DMS53 (cell line): Measurements from ENCODE around the gene DNM3.
A peak's percentile ranks its signal among the peaks of the same experiment; 100 is the strongest.

ENCODE experiments used
- DNase-seq: peaks from one replicate; lab custom pipeline; 2025; lab: John Stamatoyannopoulos, UW

Gene DNM3

DNA sequence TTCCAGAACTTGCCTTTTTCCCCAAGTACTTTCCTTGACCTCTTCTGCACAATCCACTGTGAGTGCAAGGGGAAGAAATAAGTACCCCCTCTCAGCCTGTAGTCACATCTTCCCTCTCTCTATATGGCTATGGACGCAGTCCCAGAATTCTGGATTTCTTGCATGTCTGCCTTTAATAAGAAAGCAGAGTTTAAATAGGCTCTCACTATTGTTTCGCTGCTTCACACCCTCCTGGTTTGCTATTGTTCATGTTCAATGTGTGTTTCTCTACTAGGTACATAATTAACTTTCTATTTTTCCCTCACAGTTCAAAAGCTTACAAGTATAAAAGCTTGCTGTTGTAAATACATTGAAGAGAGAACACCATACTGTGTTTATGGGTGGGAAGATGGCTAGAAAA lies 397.7 kb downstream of the DNM3 start:
- no peak for DNase-seq

DNA sequence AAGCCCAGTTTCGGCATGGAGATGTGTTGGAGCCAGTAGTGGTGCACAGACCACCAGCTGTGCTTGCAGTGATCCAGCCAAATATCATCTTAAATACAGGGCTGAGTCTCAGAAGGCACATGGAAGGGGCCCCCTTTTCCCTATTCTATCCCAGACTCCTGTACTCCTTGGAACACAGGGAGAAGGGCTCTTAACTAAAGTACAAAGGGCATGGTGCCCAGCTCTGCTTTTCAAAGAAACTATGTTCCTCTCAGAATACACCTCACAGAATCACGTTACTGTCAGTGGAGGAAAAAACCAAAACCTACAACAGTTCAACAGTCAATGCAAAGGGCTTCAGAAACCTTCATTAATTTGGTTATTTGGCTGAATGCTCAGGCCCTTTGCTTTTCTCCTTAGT lies 398.6 kb downstream of the DNM3 start:
- no peak for DNase-seq

DNA sequence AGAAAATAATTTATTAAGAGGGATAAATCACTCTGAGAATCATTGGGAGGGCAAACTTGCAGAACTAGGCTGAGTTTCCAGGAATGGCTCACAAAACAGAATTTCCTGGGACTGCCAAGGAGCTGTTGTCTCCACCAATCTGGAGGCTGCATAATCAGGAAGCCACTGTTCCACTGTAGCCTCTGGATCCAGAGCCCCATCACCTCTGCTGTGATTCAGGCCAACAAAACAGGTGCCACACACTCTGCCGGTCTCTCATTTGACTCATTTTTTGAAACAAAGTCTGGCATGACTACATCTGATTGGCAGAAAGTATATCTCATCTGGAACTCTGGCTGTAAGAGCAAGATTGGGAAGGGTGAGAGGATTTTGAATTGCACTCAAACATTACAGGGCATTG lies 400.2 kb downstream of the DNM3 start:
- DNase-seq: no peak

DNA sequence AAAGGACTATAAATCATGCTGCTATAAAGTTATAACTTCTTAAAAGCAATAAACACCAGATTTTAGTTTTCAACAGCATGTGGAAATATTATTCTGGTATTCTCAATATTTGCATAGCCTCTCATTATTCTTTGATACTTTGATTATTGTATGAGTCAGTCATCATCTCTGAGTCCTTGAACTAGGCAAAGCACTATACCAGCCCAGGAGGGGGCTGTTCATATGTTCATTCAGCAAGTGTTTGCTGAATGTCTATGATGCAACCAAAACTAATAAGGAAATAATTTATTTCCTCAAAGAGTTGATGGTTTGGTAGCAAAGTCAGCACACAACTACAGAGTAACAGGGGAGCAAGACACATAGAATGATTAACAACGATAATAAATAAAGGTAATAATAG lies 403.6 kb downstream of the DNM3 start:
- DNase-seq: peak; percentile 43

- peak; percentile 13 for DNase-seq
These were observed 404.5 kb downstream of the DNM3 start for GRCh38 chr1:172245788-172246187.

- DNase-seq: no peak
These were observed 405.5 kb downstream of the DNM3 start for GRCh38 chr1:172246521-172247390.

DNA sequence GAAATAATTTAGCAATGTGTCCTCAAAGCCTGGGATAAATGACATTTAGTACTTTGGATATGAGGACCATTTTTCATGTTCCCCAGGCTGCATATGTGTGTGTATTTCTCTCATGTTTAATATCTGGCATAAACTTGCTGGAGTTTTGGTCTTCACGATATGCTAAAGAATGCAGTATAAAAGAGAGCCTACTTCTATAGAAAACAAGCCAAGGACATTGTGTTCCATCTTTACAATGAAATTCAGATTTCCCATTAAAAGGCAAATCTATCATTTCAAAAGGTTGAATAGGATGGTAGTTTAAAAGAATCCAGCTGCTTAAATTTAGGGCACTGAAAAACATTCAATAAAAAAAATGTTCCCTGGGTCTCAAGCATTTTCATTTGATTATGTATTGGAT lies 410.2 kb downstream of the DNM3 start:
- no peak for DNase-seq

GRCh38 chr1:172252321-172252720 lies 411.0 kb downstream of the DNM3 start:
- DNase-seq: no peak

DNA sequence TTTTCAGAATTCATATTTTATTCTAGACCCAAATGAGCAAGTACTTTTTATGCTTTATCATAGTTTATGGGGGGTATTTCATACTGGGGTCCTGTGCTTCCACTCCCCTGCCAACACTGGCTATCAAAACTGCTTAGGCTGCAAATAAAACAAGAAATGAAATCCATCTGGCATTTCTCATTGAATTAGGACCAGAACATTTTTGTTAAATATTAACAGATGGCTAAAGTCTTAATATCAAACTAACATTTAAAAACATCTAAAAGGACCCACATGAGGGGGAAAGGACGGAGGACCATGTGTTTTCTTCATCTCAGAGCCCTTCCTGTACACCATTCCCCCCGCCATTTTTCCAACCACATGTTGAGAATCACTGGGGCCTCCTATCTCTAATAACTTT lies 411.7 kb downstream of the DNM3 start:
- no peak for DNase-seq

DNA sequence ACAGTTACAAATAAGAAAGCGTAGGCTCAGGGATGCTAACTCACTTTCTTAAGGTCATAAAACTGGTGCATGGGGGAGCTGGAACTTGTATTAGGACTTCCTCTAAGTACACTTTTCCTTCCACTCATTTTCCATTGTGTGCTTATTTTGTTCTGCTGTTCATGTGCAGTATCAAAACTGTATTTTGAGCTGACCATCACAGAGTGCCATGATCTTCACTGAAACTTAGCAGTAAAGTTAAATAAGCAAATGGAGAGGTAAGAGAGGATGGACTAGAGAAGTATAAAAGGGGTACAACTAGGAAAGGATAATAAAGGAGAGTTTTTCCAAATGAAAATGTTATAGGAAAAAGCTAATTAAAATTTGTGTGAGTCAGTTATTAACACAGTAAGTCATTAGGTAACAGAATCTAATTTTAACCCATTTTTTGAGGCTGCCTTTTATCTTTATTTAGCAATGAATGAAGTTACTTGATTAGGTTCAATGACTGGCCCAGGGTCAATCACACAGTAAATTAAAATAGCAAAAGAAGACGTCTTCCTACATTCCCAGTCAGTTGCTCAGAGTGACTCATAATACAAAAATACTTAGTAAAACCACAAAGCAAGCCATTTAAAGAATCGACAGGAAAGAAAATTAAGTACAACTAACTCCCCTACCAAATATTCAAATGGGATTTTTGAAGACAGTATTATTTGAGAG lies 413.4 kb downstream of the DNM3 start:
- peak; percentile 15 for DNase-seq

- peak; percentile 34 for DNase-seq
These were observed 413.9 kb downstream of the DNM3 start for GRCh38 chr1:172255223-172255560.

DNA sequence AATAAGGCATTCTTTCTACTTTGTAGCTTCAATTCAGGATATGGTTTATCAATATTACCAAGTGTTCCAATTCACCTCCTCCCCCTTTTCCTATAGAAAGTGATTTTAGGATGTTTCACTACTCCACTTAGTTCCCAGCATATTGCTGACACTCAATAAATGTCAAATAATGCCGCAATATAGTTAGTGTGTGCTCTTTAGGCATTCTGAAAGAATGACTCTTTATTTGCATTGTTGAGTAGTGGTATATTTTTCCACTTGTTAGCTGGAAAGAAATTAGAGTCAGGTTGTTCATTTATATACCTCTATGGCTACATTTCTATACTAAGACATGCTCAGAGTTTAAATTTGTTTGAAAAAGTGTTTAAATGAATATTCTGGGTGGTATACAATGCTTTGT lies 424.6 kb downstream of the DNM3 start:
- DNase-seq: no peak

DNA sequence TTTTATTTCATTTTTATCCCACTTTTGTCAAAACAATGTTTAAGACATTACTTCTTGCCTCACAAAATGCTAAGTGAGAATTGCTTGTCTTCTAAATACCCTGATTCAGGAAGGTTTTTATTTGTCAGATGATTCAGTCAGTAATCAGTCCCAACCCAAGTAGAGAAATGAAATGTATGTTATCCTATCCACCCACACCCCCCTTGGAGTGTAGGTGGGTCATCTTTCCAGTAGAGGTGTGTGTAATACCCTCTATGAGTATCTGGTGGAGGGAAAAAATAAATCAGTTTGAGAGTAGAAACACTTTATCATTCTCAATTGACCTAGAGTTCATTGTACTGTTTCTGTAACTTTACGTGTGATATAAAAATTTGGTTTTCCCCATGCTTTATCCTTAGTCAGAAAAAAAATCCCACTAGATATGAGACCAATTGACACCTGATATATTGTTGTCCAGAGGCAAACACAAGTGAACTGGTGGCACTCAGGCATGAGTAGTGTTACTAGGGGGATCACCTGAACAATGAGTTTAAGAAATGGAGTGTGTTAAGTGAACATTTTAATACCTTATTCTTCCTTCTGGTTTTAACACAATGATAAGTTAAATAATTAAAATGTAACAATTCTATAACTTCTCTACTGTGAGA lies 425.4 kb downstream of the DNM3 start:
- peak; percentile 5 for DNase-seq

DNA sequence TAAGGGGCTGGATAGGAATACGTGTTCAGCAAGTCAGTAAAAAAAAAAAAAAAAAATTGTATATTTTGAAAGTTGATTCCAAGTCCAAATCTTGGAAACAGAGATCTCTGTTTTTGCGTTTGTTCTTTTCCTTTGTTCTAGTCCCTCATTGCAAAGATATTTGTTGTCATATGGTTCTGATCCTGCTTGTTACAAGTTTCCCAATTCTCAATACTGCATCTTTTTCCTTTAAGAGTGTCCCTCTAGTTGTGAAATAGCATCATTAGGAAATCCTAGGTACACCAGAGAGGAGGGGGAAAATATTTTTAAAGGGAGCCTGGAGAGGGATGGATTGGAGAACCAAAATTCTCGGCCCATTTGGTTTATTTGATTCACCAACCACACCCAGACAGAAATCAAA lies 426.9 kb downstream of the DNM3 start:
- no peak for DNase-seq

DNA sequence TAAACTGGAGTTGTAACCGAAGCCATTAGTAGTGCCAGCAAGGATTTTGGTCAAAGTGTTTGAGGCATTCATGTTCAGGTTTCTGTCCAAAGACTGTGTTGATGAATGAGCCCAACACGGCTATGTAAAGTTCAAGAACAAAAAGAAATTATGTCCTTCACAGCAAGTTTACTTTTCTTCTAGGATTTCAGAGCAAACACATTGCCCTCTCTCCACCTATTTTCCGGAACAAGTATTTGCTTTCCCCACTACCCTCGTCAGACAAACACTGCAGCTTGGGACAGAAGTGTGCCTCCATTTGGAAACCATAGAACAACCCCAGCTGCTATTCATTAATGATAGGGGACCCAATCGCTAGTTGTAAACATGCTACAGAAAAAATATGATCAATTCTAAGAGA lies 427.8 kb downstream of the DNM3 start:
- DNase-seq: peak; percentile 72

GRCh38 chr1:172269644-172270043 lies 428.3 kb downstream of the DNM3 start:
- DNase-seq: peak; percentile 37

DNA sequence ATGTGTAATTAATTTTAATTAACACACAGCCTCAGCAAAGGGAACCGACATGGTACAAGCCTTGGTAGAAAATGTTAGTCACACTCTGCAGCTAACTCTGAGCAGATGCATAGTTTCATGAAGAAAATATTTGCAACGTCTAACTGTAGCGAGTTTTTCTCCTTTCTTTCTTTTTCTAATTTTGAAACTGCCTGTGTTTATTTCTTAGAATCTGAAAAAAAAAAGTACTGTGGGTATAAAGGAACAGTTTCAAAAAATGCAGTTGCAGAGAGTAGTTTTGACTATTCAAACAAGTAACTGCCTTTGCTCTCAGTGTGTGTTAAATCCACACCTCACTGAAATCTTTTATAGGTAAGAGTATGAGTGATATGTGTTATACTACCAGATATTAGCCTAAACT lies 429.3 kb downstream of the DNM3 start:
- no peak for DNase-seq

GRCh38 chr1:172272087-172272486 lies 430.8 kb downstream of the DNM3 start:
- no peak for DNase-seq

DNA sequence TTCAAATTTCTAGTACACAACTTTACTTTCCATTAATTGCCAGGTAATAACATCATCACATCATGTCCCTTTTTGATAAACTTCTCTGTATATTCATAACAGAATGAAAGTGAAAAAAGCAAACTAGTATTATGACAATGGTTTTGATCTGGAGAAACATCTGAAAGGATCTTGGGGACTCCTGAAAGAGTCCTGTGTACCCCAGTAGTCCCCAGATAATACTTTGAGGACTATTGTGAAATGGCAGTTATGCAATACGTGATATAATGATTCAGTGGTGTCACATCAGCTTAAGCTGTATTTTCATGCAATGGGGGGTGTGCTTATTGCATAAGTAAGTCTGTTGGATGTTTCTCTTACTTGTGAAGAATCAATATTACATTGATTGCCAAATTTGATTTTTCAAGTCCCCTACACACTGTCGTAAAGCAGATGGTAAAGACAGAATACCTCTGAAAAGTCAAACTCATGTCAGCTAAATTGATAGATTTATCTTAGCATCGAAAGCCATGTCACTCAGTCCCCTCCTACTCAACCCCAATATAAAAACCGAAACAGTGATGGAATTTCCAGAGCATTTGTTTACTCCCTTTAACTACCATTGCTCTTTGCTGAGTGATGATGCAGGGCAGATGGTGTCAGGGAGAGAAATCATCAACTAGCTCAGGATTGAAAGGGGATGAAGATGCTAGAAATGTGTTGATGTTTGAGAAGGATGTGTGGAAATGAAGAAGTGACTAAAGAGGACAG lies 432.5 kb downstream of the DNM3 start:
- DNase-seq: no peak

DNA sequence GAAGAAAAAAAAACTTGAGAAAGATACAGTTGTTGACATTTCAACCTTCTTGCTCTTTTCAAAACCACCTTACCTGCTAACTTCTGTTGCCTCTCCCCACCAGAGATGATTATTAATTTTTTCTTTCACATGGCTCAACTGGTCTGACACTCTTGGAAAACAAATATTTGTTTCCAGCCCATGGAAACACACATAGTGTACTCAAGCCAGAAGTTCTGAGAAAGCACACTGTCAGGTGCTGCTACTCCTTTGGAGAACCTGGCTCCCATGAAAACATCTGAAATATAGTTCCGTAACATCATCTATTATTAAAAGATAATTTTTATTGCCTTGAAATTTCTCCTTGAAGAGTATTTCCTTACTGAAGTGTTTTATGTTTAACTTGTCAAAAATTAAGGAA lies 434.2 kb downstream of the DNM3 start:
- DNase-seq: peak; percentile 87

DNA sequence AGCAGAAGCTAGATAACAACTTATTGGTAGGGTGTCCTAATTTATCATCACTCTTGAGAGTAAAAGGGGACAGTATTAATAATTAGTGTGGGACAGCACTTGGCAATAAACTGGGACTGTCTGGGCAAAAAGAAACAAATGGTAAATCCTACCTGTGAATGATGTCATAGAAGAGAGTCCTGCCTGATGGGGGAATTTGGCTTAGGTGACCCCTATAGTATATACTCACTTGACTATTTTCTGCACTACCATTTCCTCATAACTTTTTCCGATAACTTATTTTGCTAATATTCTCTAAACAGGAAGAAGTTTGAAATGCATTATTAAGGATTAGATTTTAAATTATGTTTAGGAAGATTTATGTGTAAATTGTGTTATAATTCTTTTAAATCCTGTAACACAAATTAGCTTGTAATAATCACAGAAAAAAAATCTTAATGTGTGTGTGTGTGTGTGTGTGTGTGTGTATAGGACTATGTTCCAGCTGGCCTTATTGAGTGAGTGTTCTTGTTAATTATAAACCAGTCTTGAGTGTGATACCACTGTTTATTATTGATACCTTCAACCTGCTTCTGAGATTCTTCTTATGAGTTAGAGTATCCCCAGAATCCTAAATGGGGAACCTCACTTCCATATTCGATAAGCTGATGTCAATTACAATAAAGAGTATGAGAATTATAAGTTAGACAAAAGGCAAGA lies 435.0 kb downstream of the DNM3 start:
- DNase-seq: peak; percentile 78

- no peak for DNase-seq
These were observed 436.0 kb downstream of the DNM3 start for GRCh38 chr1:172277275-172277674.
